IMR-90 (cell line): Measurements from ENCODE around the gene TMBIM1. TPM values are rescaled to one million over a fixed set of nuclear protein-coding genes. Genes with fewer than 3 reads are reported as not detected.

Source experiments
- ATAC-seq: fragments of 200-7000 bp; cut with Tn5 transposase; 2 replicates; pipeline ENCODE4 v1.9.1; 2020; ENCODE audit warnings: low read depth, mild to moderate bottlenecking, moderate library complexity
- BruUV-seq: library from RNA; stranded (reverse); fragments of 400-500 nt; replicated peaks from 2 replicates; lab custom pipeline; 2021; lab: Mats Ljungman, UMichigan
- CTCF ChIA-PET: fragments of 300-600 bp; formaldehyde crosslinking; extraction: SDS; loops from one replicate; lab custom pipeline; 2021; ENCODE audit warnings: antibody characterized with exemption; lab: Yijun Ruan, JAX
- POLR2A ChIA-PET: fragments of 300-600 bp; sonication (Branson Sonifier 250); formaldehyde crosslinking; loops from one replicate; lab custom pipeline; 2022; ENCODE audit warnings: antibody characterized with exemption; ENCODE audit not compliant: unreplicated experiment; lab: Charles Lee
- DNase-seq: peaks from one replicate; pipeline ENCODE4 v3.0.0; 2013
- H2AFZ ChIP-seq: replicated peaks from 2 replicates; pipeline ENCODE3; 2013; ENCODE audit warnings: low read length, mild to moderate bottlenecking; ENCODE audit not compliant: poor library complexity
- H2AK5ac ChIP-seq: 2 replicates; pipeline ENCODE4 v1.6.1; 2013; ENCODE audit warnings: low read depth, low read length, inconsistent platforms
- H2AK9ac ChIP-seq: replicated peaks from 2 replicates; pipeline ENCODE3; 2013; ENCODE audit warnings: mild to moderate bottlenecking, low read depth, low read length, moderate library complexity; ENCODE audit not compliant: poor library complexity
- H2BK120ac ChIP-seq: 2 replicates; pipeline ENCODE4 v1.6.1; 2013; ENCODE audit warnings: low read depth, low read length, inconsistent platforms
- H2BK15ac ChIP-seq: 3 replicates; pipeline ENCODE4 v1.6.1; 2013; ENCODE audit warnings: low read depth, low read length, inconsistent platforms
- H2BK20ac ChIP-seq: 2 replicates; pipeline ENCODE4 v1.6.1; 2013; ENCODE audit warnings: low read depth, mild to moderate bottlenecking, inconsistent platforms, low read length, moderate library complexity
- H2BK5ac ChIP-seq: 2 replicates; pipeline ENCODE4 v1.6.1; 2013; ENCODE audit warnings: mild to moderate bottlenecking, low read depth, low read length, inconsistent platforms; ENCODE audit not compliant: poor library complexity, severe bottlenecking
- H3K14ac ChIP-seq: replicated peaks from 2 replicates; pipeline ENCODE4 v1.6.1; 2013; ENCODE audit warnings: low read depth, low read length, inconsistent platforms
- H3K18ac ChIP-seq: 2 replicates; pipeline ENCODE4 v1.6.1; 2013; ENCODE audit warnings: low read depth, low read length, control low read depth
- H3K23ac ChIP-seq: 2 replicates; pipeline ENCODE4 v1.6.1; 2013; ENCODE audit warnings: low read depth, low read length, inconsistent platforms
- H3K27ac ChIP-seq: 2 replicates; pipeline ENCODE4 v1.5.1; 2013; ENCODE audit warnings: mild to moderate bottlenecking, control low read depth, low read length; ENCODE audit not compliant: insufficient read depth
- H3K27me3 ChIP-seq: 2 replicates; pipeline ENCODE4 v1.6.1; 2013; ENCODE audit warnings: low read length; ENCODE audit not compliant: control insufficient read depth, insufficient read depth
- H3K36me3 ChIP-seq: 2 replicates; pipeline ENCODE4 v1.6.1; 2013; ENCODE audit warnings: low read length, mixed read lengths; ENCODE audit not compliant: control insufficient read depth, insufficient read depth
- H3K4ac ChIP-seq: 2 replicates; pipeline ENCODE4 v1.6.1; 2013; ENCODE audit warnings: low read depth, low read length, inconsistent platforms
- H3K4me1 ChIP-seq: 2 replicates; pipeline ENCODE4 v1.6.1; 2013; ENCODE audit warnings: low read length, mixed read lengths; ENCODE audit not compliant: control insufficient read depth, insufficient read depth
- H3K4me2 ChIP-seq: 2 replicates; pipeline ENCODE4 v1.6.1; 2013; ENCODE audit warnings: low read depth, mild to moderate bottlenecking, control low read depth, low read length, moderate library complexity
- H3K4me3 ChIP-seq: 2 replicates; pipeline ENCODE4 v1.5.1; 2013; ENCODE audit warnings: low read depth, mild to moderate bottlenecking, control low read depth, low read length, moderate library complexity; ENCODE audit not compliant: insufficient read depth
- H3K56ac ChIP-seq: 2 replicates; pipeline ENCODE4 v1.6.1; 2013; ENCODE audit warnings: low read length, inconsistent platforms; ENCODE audit not compliant: insufficient read depth; ENCODE audit errors: extremely low read depth
- H3K79me1 ChIP-seq, 2 experiments: 2 replicates each; pipeline ENCODE4 v1.6.1; 2013; ENCODE audit warnings: low read length in 2 of 2, inconsistent platforms in 1 of 2, low read depth in 1 of 2
- H3K9ac ChIP-seq: 2 replicates; pipeline ENCODE4 v1.6.1; 2013; ENCODE audit warnings: low read depth, low read length, control low read depth
- H3K9me1 ChIP-seq: 2 replicates; pipeline ENCODE4 v1.6.1; 2013; ENCODE audit warnings: low read length, inconsistent platforms; ENCODE audit not compliant: insufficient read depth
- H3K9me3 ChIP-seq: 2 replicates; pipeline ENCODE4 v1.6.1; 2013; ENCODE audit warnings: low read length; ENCODE audit not compliant: control insufficient read depth, insufficient read depth
- H4K20me1 ChIP-seq: 2 replicates; pipeline ENCODE4 v1.6.1; 2013; ENCODE audit warnings: low read length, inconsistent platforms; ENCODE audit not compliant: insufficient read depth
- H4K5ac ChIP-seq: 2 replicates; pipeline ENCODE4 v1.6.1; 2013; ENCODE audit warnings: mild to moderate bottlenecking, low read depth, low read length, control low read depth
- H4K8ac ChIP-seq, 2 experiments: 2 replicates each; pipeline ENCODE4 v1.6.1; 2013; ENCODE audit warnings: low read depth in 2 of 2, low read length in 2 of 2, control low read depth in 1 of 2, inconsistent platforms in 1 of 2
- H4K91ac ChIP-seq: 2 replicates; pipeline ENCODE4 v1.6.1; 2013; ENCODE audit warnings: low read depth, low read length, inconsistent platforms; ENCODE audit not compliant: insufficient read depth
- POLR2A ChIP-seq: IDR thresholded peaks from 2 replicates; pipeline ENCODE4 v1.6.1; 2012; ENCODE audit warnings: mild to moderate bottlenecking, low read depth, low read length
- RFX5 ChIP-seq: IDR thresholded peaks from 2 replicates; pipeline ENCODE4 v1.8.0; 2012; ENCODE audit warnings: low read depth, mild to moderate bottlenecking, low read length, moderate library complexity
- WGBS, 2 experiments: methylation state at CpG; one replicate each; pipeline versions ENCODE4 v1.1.5 to v1.1.7; 2013; ENCODE audit warnings: missing lambda C conversion rate in 2 of 2; ENCODE audit not compliant: insufficient read length in 1 of 2; ENCODE audit errors: extremely low coverage in 2 of 2; 5-methylcytosine and 5-hydroxymethylcytosine counted together
- dilution Hi-C: fragments of 300-500 bp; cut with HindIII; formaldehyde crosslinking; loops from one replicate; pipeline ENCODE4 v1.14.3; 2018; ENCODE audit warnings: low sequenced_read_pairs; ENCODE audit not compliant: unreplicated experiment
- in situ Hi-C: fragments of 300-500 bp; cut with MboI; formaldehyde crosslinking; loops from 3 replicates; pipeline ENCODE4 v1.14.3; 2019; ENCODE audit warnings: low sequenced_read_pairs, inconsistent platforms, mixed read lengths
- intact Hi-C: fragments of 100-400 bp; cut with micrococcal nuclease; formaldehyde crosslinking; loops from 2 replicates; pipeline ENCODE4 v1.10.0; 2022
- polyA plus RNA-seq, 3 experiments: library from polyadenylated mRNA; depleted of rRNA; stranded (reverse); fragments of >200 nt; gene quantifications; 2 replicates each; pipeline ENCODE4 v1.2.3, GENCODE V29; 2012; ENCODE audit warnings: low replicate concordance in 1 of 3
- total RNA-seq: library from RNA; depleted of rRNA; stranded (reverse); fragments of >200 nt; gene quantifications from 2 replicates; pipeline ENCODE4 v1.2.3, GENCODE V29; 2012

The TMBIM1 gene
- total and polyA plus RNA-seq, 2 of the 4 experiments (the other 2 are of a cell fraction): 84.6 to 102 TPM

- H4K20me1 ChIP-seq: peaks cover 18% of the 10 kb centered on the region
- peaks cover 30% of the 10 kb centered on the region for H3K4me1 ChIP-seq
- H3K36me3 ChIP-seq: no peaks in the 10 kb centered on the region
- H3K9me1 ChIP-seq: peaks cover 18% of the 10 kb centered on the region
- H2BK15ac ChIP-seq: no peak overlapping the region
- H2BK120ac ChIP-seq: no peak overlapping the region
- no peaks in the 10 kb centered on the region for H3K27me3 ChIP-seq
- H4K8ac ChIP-seq: 0 out of 4 replicates have a peak overlapping the region, but pooled peaks of 1 of the 2 experiments have one; percentile 2
- H3K18ac ChIP-seq: no peak overlapping the region
- TF ChIP-seq RFX5 (peak; percentile 56; the same call in 1 of the 2 replicates), POLR2A (no peak)
- peak overlapping the region; percentile 92 for H3K4me2 ChIP-seq
- DNase-seq (peak; percentile 36), ATAC-seq (no peak)
- no peaks in the 10 kb centered on the region for H3K9me3 ChIP-seq
- H4K91ac ChIP-seq: no peak overlapping the region
- H3K9ac ChIP-seq: peak overlapping the region; percentile 18; the same call in 1 of the 2 replicates
- H3K4me3 ChIP-seq: no peak overlapping the region
- H3K27ac ChIP-seq: peak overlapping the region; percentile 30; the same call in 1 of the 2 replicates
- peak overlapping the region; percentile 3 for H2BK5ac ChIP-seq
- H4K5ac ChIP-seq: no peak overlapping the region
- ChIA-PET POLR2A (no interaction called here), CTCF (no interaction called here)
- H2AK5ac ChIP-seq: peak overlapping the region; percentile 33; the same call in 1 of the 2 replicates
- no CpG with 5 or more reads among the region's 6 CpGs for WGBS, 2 experiments
- H2AFZ ChIP-seq: no peak overlapping the region
- no TSS peak for BruUV-seq
- H3K4ac ChIP-seq: peak overlapping the region; percentile 92; the same call in 1 of the 2 replicates
- H2BK20ac ChIP-seq: no peak overlapping the region
- H3K23ac ChIP-seq: peak overlapping the region; percentile 79
- H3K56ac ChIP-seq: peak overlapping the region; percentile 49; the same call in 1 of the 2 replicates
- in situ Hi-C loops (no loop called here), intact Hi-C loops (loop anchor here (5.0 kb wide), 1 partner anchor 358 kb away; no protein-coding TSS in a partner anchor), dilution Hi-C loops (no loop called here)
- H3K79me1 ChIP-seq: peaks cover 28 to 55% of the 10 kb centered on the region in 2 experiments
- H3K14ac ChIP-seq: peak overlapping the region; percentile 43; the same call in 1 of the 2 replicates
- peak overlapping the region; percentile 81 for H2AK9ac ChIP-seq
Observed at GRCh38 chr2:218289639-218290315, 2.5 kb downstream of the TMBIM1 start.
